ENCODE data around the gene IGIP.
A peak's percentile ranks its signal among the peaks of the same experiment; 100 is the strongest.

Gene IGIP

GRCh38 chr5:140111859-140112551, 13.7 kb upstream of the IGIP start:
- no peak for DNase-seq

GRCh38 chr5:140112685-140113179, 13.0 kb upstream of the IGIP start:
- no peak for DNase-seq

GRCh38 chr5:140113180-140113698, 12.5 kb upstream of the IGIP start:
- DNase-seq = no peak

GRCh38 chr5:140113699-140114263, 12.0 kb upstream of the IGIP start, which contains the start of gene PURA:
PURA (plus strand) TSS chr5:140114109; CDS start chr5:140114182, 73 bp downstream.
- DNase-seq = peak; percentile 97

GRCh38 chr5:140114341-140115185, 11.2 kb upstream of the IGIP start:
- peak in 1 of 2 experiments; percentile 18 for DNase-seq

- no peak for DNase-seq
Measured at GRCh38 chr5:140115186-140115500, 10.6 kb upstream of the IGIP start.

- DNase-seq = no peak
Measured at GRCh38 chr5:140116716-140117115, 9.0 kb upstream of the IGIP start.

- DNase-seq = no peak
Measured at GRCh38 chr5:140117523-140117922, 8.2 kb upstream of the IGIP start.

GRCh38 chr5:140118302-140118936, 7.3 kb upstream of the IGIP start:
- no peak for DNase-seq

- DNase-seq = no peak
Measured at GRCh38 chr5:140126315-140127012, 727 bp downstream of the IGIP start.

GRCh38 chr5:140128376-140128775, 2.6 kb downstream of the IGIP start:
- DNase-seq = no peak

GRCh38 chr5:140130949-140131733, 5.4 kb downstream of the IGIP start:
- no peak for DNase-seq

GRCh38 chr5:140131967-140132409, 6.3 kb downstream of the IGIP start:
- DNase-seq = no peak

- DNase-seq = no peak
Measured at GRCh38 chr5:140133514-140134167, 7.9 kb downstream of the IGIP start.

- DNase-seq = no peak
Measured at GRCh38 chr5:140134277-140134935, 8.7 kb downstream of the IGIP start.

- no peak for DNase-seq
Measured at GRCh38 chr5:140135127-140135526, 9.4 kb downstream of the IGIP start.

GRCh38 chr5:140136624-140137023, 10.9 kb downstream of the IGIP start:
- no peak for DNase-seq

- DNase-seq = no peak
Measured at GRCh38 chr5:140140435-140140834, 14.7 kb downstream of the IGIP start.

- no peak for DNase-seq
Measured at GRCh38 chr5:140141241-140141640, 15.5 kb downstream of the IGIP start.

- DNase-seq = no peak
Measured at GRCh38 chr5:140142246-140142645, 16.5 kb downstream of the IGIP start.

Measured in activated CD4-positive, alpha-beta T cell treated with anti-CD3 and anti-CD28 coated beads, Interleukin-2, amount 50 U/mL, for 4 hours (primary cell).